Activated CD8-positive, alpha-beta memory T cell treated with anti-CD3 and anti-CD28 coated beads, Interleukin-2, amount 10 ng/mL, durations not matched to agents 7 days and 5 days (primary cell): ENCODE measurements around the gene ZGPAT. TPM values are rescaled to one million over a fixed set of nuclear protein-coding genes. Genes with fewer than 3 reads are reported as not detected.
"Not testable (repeated sequence)": the region's sequence is repeated elsewhere in the genome, so short reads cannot be mapped to it uniquely, and the experiment has no call there.

ENCODE experiments used
- ATAC-seq: fragments of 150-1000 bp; cut with Tn5 transposase; one replicate; pipeline ENCODE4 v1.10.0; 2021; ENCODE audit warnings: moderate library complexity
- CTCF ChIA-PET: fragments of 350-600 bp; sonication (Branson Sonifier 250); formaldehyde crosslinking; loops from one replicate; lab custom pipeline; 2021; ENCODE audit warnings: antibody characterized with exemption; lab: Charles Lee
- DNase-seq: peaks from one replicate; pipeline ENCODE4 v3.0.0-alpha.2; 2020
- H3K27ac Mint-ChIP-seq: one replicate; pipeline ENCODE4 v1.8.0; 2021; ENCODE audit warnings: mild to moderate bottlenecking, mixed read lengths
- H3K27me3 Mint-ChIP-seq: one replicate; pipeline ENCODE4 v1.8.0; 2021; ENCODE audit warnings: mixed read lengths
- H3K36me3 Mint-ChIP-seq: one replicate; pipeline ENCODE4 v1.8.0; 2021; ENCODE audit warnings: mild to moderate bottlenecking, mixed read lengths
- H3K4me1 Mint-ChIP-seq: one replicate; pipeline ENCODE4 v1.8.0; 2021; ENCODE audit warnings: mixed read lengths
- H3K4me3 Mint-ChIP-seq: one replicate; pipeline ENCODE4 v1.8.0; 2021; ENCODE audit warnings: mild to moderate bottlenecking, moderate library complexity, mixed read lengths
- H3K9me3 Mint-ChIP-seq: one replicate; pipeline ENCODE4 v1.8.0; 2022; ENCODE audit warnings: low read depth, mixed read lengths
- total RNA-seq, 2 experiments: library from RNA; stranded (reverse); gene quantifications; one replicate each; pipeline ENCODE4 v1.2.3, GENCODE V29; 2021

Gene ZGPAT, protein sequence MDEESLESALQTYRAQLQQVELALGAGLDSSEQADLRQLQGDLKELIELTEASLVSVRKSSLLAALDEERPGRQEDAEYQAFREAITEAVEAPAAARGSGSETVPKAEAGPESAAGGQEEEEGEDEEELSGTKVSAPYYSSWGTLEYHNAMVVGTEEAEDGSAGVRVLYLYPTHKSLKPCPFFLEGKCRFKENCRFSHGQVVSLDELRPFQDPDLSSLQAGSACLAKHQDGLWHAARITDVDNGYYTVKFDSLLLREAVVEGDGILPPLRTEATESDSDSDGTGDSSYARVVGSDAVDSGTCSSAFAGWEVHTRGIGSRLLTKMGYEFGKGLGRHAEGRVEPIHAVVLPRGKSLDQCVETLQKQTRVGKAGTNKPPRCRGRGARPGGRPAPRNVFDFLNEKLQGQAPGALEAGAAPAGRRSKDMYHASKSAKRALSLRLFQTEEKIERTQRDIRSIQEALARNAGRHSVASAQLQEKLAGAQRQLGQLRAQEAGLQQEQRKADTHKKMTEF
- 10 to 100 TPM; 38.8 to 54.6 TPM for total RNA-seq

DNA sequence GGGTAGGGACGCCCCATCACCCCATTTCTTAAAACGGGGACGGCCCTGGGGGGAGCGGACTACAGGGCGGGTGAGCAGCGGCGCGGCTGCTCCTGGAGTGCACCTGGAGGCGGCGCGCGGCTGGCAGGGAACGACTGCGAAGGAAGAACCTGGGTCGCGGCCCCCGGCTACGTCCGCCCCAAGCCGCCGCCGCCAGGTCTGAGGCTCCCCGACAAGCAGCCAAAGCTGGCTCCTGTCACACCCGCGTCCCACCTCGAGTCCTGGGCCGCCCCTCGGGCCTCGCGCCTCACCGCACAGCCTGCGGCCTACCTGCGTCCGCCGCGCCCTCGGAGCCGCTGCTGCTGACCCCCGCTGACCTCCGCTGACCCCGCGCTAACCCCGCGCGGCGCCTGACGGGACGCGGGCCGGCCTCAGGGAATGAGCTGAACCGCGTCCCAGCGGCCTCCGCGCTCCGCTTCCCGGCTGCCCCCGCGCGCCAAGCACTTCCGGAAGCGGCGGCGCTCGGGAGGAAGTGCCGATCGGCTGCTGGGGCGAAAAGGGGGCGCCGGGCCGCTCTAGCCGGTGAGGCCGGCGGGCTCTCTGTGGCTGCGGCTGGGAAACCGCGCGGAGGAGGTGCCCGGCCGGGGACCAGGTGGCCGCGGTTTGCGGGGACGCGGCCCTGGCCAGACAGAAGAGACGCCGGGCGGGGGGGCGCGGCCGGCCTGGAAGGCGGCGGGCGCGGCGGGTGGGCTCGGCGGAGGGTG is at the start of gene ZGPAT, which contains the start of gene ARFRP1:
ZGPAT (plus strand) TSS at position 482 of the 743 bp plus-strand sequence. CDS start 542 bp downstream, outside the sequence.
ARFRP1 (minus strand) TSS at position 419 of the 743 bp plus-strand sequence. CDS start 885 bp downstream, outside the sequence.
- Mint-ChIP-seq H3K27me3 (no peaks in the 10 kb centered on the region), H3K36me3 (peaks cover 51% of the 10 kb centered on the region), H3K9me3 (no peaks in the 10 kb centered on the region), H3K4me1 (peaks cover 56% of the 10 kb centered on the region), H3K27ac (peak within 1 kb of the TSS; percentile 77), H3K4me3 (peak within 1 kb of the TSS; percentile 83)
- DNase-seq, result peak; percentile 91
- ATAC-seq, result peak; percentile 82
- CTCF ChIA-PET, result interaction anchor here (0.7 to 3.9 kb wide), 19 partner anchors 10 to 272 kb away, joined by 3 to 31 read pairs (median 6); partner anchors contain the start of genes GMEB2, LIME1, PRPF6 and PTK6

DNA sequence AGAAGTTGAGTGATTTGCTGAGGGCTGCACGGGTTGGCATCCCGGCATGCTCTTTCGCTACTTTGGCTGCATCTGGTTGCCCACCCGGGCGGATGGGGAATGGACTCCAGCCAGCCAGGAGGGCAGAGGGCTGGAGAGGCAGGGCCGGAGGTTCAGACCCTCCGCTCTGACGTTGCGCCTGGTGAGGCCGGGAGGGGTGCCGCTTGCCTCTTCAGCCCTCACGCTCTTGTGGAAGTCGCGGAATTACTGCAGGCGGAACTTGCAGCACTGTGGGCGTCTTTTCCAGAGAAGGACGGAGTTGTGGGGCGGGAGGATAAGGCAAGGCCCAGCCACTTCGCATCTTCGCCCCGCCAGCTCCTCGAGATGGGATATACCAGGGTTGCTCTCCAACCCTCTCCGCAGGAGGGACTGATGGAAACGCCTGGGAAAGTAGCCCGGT is 49.1 kb upstream of the ZGPAT start:
- Mint-ChIP-seq H3K36me3 (peaks cover 5% of the 10 kb centered on the region), H3K4me1 (peaks cover 35% of the 10 kb centered on the region), H3K4me3 (peak overlapping the region; percentile 95), H3K27ac (peak overlapping the region; percentile 93), H3K27me3 (no peaks in the 10 kb centered on the region), H3K9me3 (no peaks in the 10 kb centered on the region)
- ATAC-seq, result peak; percentile 12
- no peak for DNase-seq
- CTCF ChIA-PET, result interaction anchor here (0.8 to 1.9 kb wide), 16 partner anchors 17 to 206 kb away, joined by 3 to 14 read pairs (median 4); partner anchors contain the start of genes GMEB2, HELZ2, LIME1 and TPD52L2

DNA sequence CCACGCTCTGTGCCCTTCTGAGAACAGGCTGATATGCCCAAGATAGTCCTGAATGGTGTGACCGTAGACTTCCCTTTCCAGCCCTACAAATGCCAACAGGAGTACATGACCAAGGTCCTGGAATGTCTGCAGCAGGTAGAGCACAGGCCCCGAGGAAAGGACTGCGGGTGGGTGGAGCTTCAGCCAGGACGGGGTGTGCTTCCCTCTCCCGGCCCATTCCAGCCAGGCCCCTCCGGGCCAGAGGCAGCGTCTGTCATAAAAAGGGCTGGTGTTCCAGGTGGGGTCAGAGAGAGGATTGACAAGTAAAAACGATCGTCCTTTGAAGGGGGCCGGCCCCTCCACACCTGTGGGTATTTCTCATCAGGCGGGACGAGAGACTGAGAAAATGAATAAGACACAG is 48.5 kb upstream of the ZGPAT start:
- no peak for ATAC-seq
- H3K27ac Mint-ChIP-seq, result peak overlapping the region; percentile 19
- CTCF ChIA-PET, result interaction anchor here (1.5 kb wide), 1 partner anchor 93 kb away, joined by 5 read pairs; no protein-coding TSS in a partner anchor
- H3K27me3 Mint-ChIP-seq, result no peaks in the 10 kb centered on the region
- peaks cover 29% of the 10 kb centered on the region for H3K4me1 Mint-ChIP-seq
- H3K4me3 Mint-ChIP-seq, result peak overlapping the region; percentile 95
- no peaks in the 10 kb centered on the region for H3K9me3 Mint-ChIP-seq
- DNase-seq, result no peak
- H3K36me3 Mint-ChIP-seq, result peaks cover 5% of the 10 kb centered on the region

DNA sequence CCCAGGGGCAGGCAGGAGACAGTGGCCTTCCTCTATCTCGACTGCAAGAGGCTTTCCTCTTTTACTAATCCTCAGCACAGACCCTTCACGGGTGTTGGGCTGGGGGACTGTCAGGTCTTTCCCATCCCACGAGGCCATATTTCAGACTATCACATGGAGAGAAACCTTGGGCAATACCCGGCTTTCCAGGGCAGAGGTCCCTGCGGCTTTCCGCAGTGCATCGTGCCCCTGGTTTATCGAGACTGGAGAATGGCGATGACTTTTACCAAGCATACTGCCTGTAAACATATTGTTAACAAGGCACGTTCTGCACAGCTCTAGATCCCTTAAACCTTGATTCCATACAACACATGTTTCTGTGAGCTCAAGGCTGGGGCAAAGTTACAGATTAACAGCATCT is 47.7 kb upstream of the ZGPAT start:
- H3K27ac Mint-ChIP-seq, H3K27me3 Mint-ChIP-seq, H3K4me3 Mint-ChIP-seq: not testable (repeated sequence)

DNA sequence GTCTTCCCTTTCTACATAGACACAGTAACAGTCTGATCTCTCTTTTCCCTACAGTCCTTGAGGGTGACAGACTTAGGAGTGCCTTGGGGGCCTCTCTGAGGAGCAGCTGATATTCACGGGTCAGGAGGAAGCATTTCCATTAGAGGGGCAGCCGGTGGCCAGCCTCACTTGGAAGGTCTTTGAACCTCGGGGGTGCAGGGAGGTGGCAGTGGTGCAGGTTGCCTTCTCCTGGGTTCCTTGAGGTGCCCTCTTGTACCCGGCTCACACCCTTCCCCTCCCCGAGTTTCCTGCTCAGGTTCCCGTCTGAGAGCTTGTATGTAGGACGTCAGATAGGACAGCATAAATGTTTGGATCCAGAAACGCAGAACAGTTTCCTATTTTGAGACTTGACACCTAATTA is 47.2 kb upstream of the ZGPAT start:
- no peak for ATAC-seq
- H3K36me3 Mint-ChIP-seq, result peaks cover 5% of the 10 kb centered on the region
- peak overlapping the region; percentile 15 for H3K4me3 Mint-ChIP-seq
- H3K4me1 Mint-ChIP-seq, result peaks cover 23% of the 10 kb centered on the region
- CTCF ChIA-PET, result interaction anchor here (1.5 kb wide), 1 partner anchor 164 kb away, joined by 3 read pairs; no protein-coding TSS in a partner anchor
- H3K27ac Mint-ChIP-seq, result no peak overlapping the region
- H3K9me3 Mint-ChIP-seq, result no peaks in the 10 kb centered on the region
- no peak for DNase-seq
- H3K27me3 Mint-ChIP-seq, result no peaks in the 10 kb centered on the region

More for the DNA sequence above, 47.7 kb upstream of the ZGPAT start:
- not testable (repeated sequence) for H3K36me3 Mint-ChIP-seq, H3K9me3 Mint-ChIP-seq, DNase-seq, ATAC-seq
- peaks cover 23% of the 10 kb centered on the region for H3K4me1 Mint-ChIP-seq
- CTCF ChIA-PET, result interaction anchor here (1.5 kb wide), 1 partner anchor 164 kb away, joined by 3 read pairs; no protein-coding TSS in a partner anchor

DNA sequence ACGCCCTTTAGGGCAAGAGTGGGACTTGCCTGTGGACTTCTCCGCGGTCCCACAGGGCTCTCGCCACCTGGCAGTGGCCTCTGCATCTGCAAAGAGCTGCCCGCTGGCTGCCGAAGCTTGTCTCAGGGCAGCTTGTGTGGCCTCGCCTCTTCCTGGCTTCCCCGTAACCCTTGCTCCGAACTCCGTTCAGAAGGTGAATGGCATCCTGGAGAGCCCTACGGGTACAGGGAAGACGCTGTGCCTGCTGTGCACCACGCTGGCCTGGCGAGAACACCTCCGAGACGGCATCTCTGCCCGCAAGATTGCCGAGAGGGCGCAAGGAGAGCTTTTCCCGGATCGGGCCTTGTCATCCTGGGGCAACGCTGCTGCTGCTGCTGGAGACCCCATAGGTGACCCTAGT is 46.7 kb upstream of the ZGPAT start:
- ATAC-seq (no peak), DNase-seq (no peak)
- CTCF ChIA-PET, result interaction anchor here (1.5 kb wide), 1 partner anchor 165 kb away, joined by 3 read pairs; no protein-coding TSS in a partner anchor
- Mint-ChIP-seq H3K9me3 (no peaks in the 10 kb centered on the region), H3K4me3 (no peak overlapping the region), H3K4me1 (peaks cover 23% of the 10 kb centered on the region), H3K27ac (no peak overlapping the region), H3K27me3 (no peaks in the 10 kb centered on the region), H3K36me3 (peaks cover 5% of the 10 kb centered on the region)

DNA sequence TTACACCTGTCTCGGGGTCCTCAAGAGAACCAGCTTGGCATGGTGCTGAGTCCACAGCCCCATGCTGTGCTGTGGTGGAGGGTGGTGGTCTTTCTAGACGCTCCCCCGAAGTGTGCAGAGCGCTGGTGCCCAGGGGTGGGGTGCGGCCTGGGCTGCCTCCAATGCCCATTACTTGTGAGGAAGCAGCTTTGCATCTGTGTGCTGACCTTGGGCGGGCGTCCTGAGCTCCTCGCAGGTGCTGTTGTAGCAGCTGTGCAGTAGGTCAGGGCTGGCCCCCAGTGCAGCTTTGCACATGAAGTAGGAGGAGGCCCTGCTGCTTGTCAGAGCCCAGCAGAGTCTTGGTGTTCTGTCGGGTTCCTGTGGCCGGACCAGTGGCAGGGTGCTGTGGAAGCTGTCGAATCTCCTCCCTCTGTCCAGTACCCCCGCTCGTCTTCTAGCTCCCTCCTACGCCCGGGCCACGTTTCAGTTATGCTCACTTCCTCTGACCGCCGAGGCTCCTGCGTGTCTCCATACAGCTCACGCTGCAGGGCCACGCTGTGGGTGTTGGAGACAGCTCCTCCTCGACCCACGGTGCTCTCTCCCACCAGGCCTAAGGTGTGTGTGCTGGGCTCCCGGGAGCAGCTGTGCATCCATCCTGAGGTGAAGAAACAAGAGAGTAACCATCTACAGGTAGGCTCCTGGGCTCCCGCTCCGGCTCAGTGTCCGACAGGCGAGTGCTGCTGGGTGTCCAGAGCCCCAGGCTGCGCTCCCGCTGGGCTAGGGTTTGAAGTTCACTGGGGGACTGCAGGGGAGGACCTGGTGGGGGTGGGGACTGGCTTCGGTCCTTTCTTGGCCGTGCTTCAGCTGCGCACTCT is 45.7 kb upstream of the ZGPAT start:
- no peak for ATAC-seq
- H3K27ac Mint-ChIP-seq, result no peak overlapping the region
- H3K36me3 Mint-ChIP-seq, result peaks cover 7% of the 10 kb centered on the region
- H3K4me3 Mint-ChIP-seq, result no peak overlapping the region
- CTCF ChIA-PET, result interaction anchor here (0.9 kb wide), 1 partner anchor 125 kb away, joined by 3 read pairs; the partner anchor contains the start of gene PTK6
- peaks cover 20% of the 10 kb centered on the region for H3K4me1 Mint-ChIP-seq
- no peaks in the 10 kb centered on the region for H3K9me3 Mint-ChIP-seq
- DNase-seq, result no peak
- no peaks in the 10 kb centered on the region for H3K27me3 Mint-ChIP-seq

DNA sequence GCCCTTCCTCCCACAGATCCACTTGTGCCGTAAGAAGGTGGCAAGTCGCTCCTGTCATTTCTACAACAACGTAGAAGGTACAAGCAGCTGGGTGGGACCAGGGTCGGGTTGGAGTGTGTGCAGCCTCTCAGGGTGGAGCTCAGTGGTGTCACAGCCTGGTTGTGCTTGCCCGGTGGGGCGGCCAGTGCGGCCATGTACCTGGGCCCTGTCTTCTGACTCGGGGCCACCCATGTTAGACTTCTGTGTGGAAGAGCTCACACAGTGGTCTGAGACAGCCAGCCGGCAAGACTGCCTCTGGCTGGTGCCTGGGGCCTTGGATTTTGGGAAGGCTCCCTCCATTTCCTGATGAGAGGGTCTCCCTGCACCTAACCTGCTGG is 45.0 kb upstream of the ZGPAT start:
- no peak overlapping the region for H3K27ac Mint-ChIP-seq
- peaks cover 16% of the 10 kb centered on the region for H3K4me1 Mint-ChIP-seq
- peaks cover 7% of the 10 kb centered on the region for H3K36me3 Mint-ChIP-seq
- DNase-seq, result no peak
- no peak for ATAC-seq
- CTCF ChIA-PET, result no interaction called here
- no peaks in the 10 kb centered on the region for H3K27me3 Mint-ChIP-seq
- no peak overlapping the region for H3K4me3 Mint-ChIP-seq
- H3K9me3 Mint-ChIP-seq, result no peaks in the 10 kb centered on the region

DNA sequence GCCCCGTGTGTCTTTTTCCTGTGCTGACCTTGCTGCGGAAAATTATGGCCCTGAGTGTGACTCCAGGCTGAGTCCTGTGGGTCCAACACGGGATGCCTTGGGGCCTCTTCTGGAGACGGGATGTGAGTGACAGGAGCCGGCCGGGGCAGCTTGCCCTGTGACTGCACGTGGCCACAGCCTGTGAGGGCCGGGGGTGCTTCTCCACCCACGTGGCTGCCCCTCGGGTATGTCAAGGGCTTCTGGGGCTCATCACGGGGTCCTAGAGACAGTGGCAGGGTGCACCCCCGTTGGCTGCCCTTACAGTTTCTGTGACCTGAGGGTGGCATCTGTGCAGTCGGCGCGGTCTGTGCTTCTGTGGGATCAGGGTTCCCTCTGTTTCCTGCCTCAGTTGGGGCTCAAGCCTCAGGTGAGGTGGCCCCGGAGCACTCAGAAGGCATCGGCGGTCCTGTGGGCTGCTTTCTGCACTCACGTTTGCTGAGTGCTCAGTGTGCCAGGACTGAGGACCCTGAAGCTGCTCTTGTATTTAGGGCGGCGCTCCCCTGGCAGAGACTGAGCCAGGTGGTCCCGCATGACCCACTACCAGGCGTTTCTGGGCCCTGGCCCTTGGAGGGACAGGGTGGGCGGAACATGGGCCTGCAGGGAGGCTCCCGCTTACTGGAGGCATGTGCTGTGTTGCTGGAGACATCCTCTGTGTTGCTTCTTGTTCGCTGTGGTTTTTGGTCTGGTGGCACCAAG is 44.3 kb upstream of the ZGPAT start:
- ATAC-seq (no peak), DNase-seq (no peak)
- Mint-ChIP-seq H3K4me3 (no peak overlapping the region), H3K9me3 (no peaks in the 10 kb centered on the region), H3K27ac (no peak overlapping the region), H3K4me1 (peaks cover 12% of the 10 kb centered on the region), H3K36me3 (peaks cover 10% of the 10 kb centered on the region), H3K27me3 (no peaks in the 10 kb centered on the region)
- CTCF ChIA-PET, result no interaction called here

DNA sequence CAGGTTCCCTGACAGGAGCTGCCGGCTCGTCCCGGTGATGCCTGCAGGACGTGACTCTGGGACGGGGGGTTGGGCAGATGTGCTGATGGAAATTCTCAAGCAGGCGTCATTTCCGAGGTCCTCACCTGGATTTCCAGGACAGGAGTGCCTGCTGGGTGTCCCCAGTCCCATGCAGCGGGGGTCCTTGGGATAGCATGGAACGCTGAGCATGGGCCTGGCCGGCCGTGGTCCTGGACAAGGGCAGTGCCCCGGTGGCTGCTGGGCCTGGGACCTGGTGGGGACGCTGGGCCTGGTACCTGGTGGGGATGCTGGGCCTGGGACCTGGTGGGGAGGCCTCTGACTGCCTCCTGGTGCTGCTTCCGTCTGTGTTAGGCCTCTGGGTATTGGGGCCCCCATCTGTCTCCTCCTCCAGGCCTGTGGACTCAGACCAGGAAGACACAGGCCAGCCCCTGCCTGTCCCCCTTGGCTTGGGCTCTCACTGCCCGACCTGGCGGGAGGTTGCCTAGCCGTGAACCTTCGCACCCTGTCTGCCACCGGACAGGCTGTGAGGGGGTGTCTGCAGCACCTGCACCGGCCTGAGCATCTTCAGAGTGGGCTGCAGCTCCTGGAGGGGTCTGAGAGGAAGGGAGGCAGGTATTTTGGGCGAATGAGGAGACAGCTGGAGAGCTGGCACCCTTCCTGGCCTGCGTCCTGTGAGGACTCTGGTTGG is 43.5 kb upstream of the ZGPAT start:
- Mint-ChIP-seq H3K4me1 (peaks cover 6% of the 10 kb centered on the region), H3K36me3 (peaks cover 10% of the 10 kb centered on the region), H3K27ac (no peak overlapping the region), H3K27me3 (no peaks in the 10 kb centered on the region), H3K9me3 (no peaks in the 10 kb centered on the region), H3K4me3 (no peak overlapping the region)
- ATAC-seq (no peak), DNase-seq (no peak)
- CTCF ChIA-PET, result no interaction called here

DNA sequence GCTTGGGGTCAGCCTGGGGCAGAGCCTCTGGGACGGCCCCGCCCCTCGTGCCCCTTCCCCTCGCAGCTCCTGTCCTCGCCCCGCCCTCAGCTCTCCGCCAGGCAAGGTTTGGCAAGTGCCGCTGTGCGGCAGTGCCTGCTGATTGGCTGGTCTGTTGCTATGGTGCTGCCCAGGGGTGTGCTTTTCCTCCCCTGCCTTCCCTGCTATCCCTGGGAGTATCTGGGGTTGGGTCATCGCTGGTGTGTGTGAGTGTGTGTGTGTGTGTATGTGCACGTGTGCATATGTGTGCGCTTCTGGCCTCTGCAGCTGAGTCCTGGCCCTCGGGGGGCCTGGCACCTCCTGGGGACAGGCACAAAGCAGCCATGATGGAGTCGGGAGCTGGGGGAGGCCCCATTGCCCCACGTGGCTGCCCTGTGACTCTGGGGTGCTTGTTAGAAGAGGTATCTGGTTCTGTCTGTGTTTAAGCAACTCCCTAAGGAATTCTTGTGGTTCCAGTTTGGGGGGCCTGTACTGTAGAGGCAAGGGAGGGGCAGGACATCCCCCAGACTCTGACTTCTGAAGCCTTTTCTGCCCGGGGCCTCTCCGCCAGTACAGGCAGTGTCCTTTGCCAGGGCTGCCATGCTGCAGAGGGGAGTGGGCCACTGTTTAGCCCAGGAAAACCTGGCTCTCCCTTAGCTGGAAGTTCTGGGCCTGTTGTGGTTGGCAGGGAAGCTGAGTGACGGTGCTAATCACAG is 42.8 kb upstream of the ZGPAT start:
- H3K4me1 Mint-ChIP-seq, result no peaks in the 10 kb centered on the region
- H3K27ac Mint-ChIP-seq, result no peak overlapping the region
- ATAC-seq (no peak), DNase-seq (no peak)
- no peaks in the 10 kb centered on the region for H3K9me3 Mint-ChIP-seq
- H3K4me3 Mint-ChIP-seq, result no peak overlapping the region
- H3K36me3 Mint-ChIP-seq, result peaks cover 7% of the 10 kb centered on the region
- CTCF ChIA-PET, result no interaction called here
- H3K27me3 Mint-ChIP-seq, result no peaks in the 10 kb centered on the region
